MM.1S (cell line): Measurements from ENCODE around the gene SYT9.

Experiments used
- EZH2 ChIP-seq: fragments of 300-600 bp; sonication (generic); optimal IDR thresholded peaks from 2 replicates; pipeline ENCODE3; 2017; ENCODE audit warnings: low read depth, mild to moderate bottlenecking, antibody characterized with exemption, low read length, mixed read lengths
- EZH2phosphoT487 ChIP-seq: fragments of 300-600 bp; sonication (generic); IDR thresholded peaks from 2 replicates; pipeline ENCODE4 v1.6.1; 2018; ENCODE audit warnings: antibody characterized with exemption, low read length

GRCh38 chr11:7270233-7270865, 18.6 kb downstream of the SYT9 start:
- TF ChIP-seq EZH2phosphoT487 (no peak), EZH2 (no peak)
